Measurements from ENCODE around the gene TMEM178B.

DNA sequence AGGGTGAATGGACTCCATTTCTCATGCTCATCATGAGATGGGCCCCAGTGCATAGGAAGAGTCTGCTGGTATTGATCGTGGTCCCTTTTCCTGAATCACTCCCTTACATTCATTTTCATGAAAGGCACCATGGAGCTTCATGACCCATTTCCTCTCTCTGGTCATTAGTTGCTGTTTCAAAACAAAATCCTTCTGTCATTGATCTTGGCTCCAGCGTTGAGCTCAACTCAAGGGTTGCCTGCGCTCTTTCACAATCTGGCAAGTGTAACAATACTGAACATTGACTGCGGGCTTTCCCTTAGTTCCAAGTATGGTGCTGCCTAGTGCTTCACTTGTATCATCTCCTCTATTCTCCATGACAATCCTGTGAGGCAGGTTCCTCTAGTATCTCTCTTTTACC lies 197.6 kb downstream of the TMEM178B start:
- TF ChIP-seq, protein P1, sequence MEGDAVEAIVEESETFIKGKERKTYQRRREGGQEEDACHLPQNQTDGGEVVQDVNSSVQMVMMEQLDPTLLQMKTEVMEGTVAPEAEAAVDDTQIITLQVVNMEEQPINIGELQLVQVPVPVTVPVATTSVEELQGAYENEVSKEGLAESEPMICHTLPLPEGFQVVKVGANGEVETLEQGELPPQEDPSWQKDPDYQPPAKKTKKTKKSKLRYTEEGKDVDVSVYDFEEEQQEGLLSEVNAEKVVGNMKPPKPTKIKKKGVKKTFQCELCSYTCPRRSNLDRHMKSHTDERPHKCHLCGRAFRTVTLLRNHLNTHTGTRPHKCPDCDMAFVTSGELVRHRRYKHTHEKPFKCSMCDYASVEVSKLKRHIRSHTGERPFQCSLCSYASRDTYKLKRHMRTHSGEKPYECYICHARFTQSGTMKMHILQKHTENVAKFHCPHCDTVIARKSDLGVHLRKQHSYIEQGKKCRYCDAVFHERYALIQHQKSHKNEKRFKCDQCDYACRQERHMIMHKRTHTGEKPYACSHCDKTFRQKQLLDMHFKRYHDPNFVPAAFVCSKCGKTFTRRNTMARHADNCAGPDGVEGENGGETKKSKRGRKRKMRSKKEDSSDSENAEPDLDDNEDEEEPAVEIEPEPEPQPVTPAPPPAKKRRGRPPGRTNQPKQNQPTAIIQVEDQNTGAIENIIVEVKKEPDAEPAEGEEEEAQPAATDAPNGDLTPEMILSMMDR (IDR thresholded peaks at IDR 0.05; ENCODE audit: poor library complexity, severe bottlenecking) = no peak
- TF ChIP-seq POLR2AphosphoS5 (IDR thresholded peaks at IDR 0.05) = no peak
- TF ChIP-seq MXI1 (conservative IDR thresholded peaks at IDR 0.05; ENCODE audit: poor library complexity, severe bottlenecking) = no peak
- no peak for TF ChIP-seq EZH2 (IDR thresholded peaks at IDR 0.05; ENCODE audit: borderline replicate concordance, insufficient read depth, low read length, poor library complexity, severe bottlenecking)
- no peak for TF ChIP-seq EP300 (conservative IDR thresholded peaks at IDR 0.05; ENCODE audit: poor library complexity, severe bottlenecking)
- TF ChIP-seq TAF1 (IDR thresholded peaks at IDR 0.05; ENCODE audit: low read depth) = no peak

Data from neural cell (in vitro differentiated cells).